Cortex of kidney (tissue), 1 donor: Measurements from ENCODE around the gene GPR173.

Experiments
- DNase-seq: peaks from one replicate; lab custom pipeline; 2025; lab: John Stamatoyannopoulos, UW

Gene GPR173, protein sequence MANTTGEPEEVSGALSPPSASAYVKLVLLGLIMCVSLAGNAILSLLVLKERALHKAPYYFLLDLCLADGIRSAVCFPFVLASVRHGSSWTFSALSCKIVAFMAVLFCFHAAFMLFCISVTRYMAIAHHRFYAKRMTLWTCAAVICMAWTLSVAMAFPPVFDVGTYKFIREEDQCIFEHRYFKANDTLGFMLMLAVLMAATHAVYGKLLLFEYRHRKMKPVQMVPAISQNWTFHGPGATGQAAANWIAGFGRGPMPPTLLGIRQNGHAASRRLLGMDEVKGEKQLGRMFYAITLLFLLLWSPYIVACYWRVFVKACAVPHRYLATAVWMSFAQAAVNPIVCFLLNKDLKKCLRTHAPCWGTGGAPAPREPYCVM

DNA sequence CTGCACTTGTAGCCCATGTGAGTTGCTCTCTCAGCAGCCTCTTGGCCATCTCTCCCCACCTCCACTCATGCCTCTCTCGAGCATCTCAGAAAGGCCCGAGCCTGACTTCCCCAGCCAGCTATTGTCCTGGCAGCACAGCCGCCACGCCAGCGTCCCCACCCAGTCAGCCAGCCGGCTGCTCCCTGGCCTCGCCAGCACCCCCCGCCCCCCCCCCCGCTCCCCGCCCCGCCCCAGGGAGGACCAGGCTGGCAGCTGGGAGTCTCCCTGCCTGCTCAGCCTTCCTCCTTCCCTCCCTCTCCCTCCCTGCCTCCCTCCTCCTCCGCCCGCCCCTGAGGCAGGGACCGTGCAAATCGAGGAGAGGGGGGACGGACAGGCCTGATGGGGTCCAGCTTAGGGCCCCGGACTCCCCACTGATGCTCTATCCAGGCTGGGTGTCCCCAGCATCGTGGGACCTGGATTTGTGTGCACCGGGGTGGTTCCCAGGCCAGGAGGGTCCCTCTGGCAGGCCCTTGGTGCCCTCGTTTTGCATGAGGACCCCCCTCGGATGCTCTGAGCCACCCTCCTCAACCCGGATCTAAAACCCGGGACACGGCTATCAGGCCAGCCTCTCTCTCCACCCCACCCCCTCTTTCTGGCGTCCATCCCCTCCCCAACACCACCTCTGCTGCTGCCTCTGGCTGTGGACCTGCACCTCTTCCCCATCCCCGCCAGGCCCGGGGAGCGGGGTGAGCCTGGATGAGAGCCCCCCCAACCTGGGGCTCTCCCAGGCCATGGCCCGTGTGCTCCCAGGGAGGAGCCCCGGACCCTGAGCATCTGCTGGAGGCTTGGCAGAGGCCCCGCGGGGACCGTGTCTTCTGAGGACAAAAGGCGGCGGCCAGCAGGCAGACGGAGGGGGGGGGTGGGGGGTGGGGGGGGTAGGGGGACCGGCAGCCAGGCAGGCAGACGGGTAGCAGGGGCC is at the start of gene GPR173:
TSS of gene GPR173 (plus strand) at position 621 of the 958 bp plus-strand sequence. CDS start 27,833 bp downstream, outside the sequence.
- DNase-seq, result no peak

DNA sequence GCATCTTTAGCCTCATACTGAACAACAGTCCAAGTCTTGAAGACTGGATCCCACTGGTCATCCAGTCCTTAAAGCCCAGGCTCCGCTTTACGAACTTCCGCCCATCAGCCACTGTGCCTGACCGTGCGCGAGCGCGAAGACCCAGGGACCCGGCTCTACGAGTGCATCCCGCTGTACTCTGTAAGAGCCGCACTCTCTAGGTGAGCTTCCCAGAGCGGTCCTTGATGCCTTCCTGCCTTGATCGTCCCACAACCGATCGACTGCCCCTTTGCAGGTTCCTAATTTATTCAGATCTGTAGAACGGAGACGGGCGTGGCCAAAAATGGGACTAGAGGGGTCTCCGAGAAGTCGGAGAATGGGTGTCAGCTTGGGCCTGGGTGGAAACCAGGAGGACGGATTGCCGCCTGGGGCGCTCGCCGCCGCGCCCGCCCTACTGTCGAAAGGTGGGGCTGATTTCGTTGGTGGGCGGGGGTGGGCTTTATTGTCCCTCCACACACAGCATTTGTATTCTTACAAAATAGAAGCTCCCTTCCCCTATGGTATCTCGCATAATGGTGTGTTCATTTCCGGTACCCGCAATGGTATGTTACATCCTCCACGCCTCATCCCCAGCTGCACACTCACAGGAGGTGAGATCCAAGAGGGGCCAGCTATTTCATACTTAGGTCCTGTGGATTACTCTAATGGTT is 48.0 kb upstream of the GPR173 start:
- no peak for DNase-seq

GRCh38 chrX:53001958-53002357 is 46.6 kb upstream of the GPR173 start:
- DNase-seq, result no peak

DNA sequence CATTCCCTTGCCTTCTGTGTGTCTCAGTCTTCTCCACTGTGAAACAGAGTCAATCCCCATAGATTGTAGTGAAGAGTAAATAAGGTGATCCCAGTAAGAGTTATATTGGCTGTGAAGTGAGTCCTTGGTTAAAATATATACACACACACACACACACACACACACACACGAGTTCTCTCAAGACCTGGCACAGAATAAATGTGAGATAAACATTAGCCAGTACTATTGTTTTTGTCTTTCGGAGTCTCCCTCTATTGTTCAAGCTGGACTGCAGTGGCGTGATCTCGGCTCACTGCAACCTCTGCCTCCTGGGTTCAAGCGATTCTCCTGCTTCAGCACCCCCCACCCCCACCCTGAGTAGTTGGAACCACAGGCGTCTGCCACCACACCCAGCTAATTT is 45.5 kb upstream of the GPR173 start:
- DNase-seq, result no peak

DNA sequence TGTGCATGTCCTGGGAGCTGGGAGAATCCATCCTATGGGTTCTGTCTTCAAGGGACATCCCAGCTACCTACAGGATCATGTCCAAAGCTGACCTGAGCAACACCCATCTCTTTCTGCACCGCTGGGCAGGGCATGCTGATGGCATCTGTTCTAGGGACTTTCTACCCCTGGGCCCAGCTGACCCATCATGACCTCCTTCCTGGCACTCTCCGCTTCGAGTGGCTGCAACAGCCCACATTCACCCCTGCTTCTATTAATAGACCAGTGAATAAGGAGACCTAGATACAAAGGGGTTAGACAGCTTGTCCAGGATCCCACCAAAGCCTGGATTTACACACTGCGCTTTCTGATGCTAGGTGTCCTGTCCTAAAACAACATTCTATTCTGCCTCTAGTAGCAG is 44.6 kb upstream of the GPR173 start:
- DNase-seq, result no peak

- DNase-seq, result no peak
Observed at GRCh38 chrX:53004811-53005210, 43.8 kb upstream of the GPR173 start.

DNA sequence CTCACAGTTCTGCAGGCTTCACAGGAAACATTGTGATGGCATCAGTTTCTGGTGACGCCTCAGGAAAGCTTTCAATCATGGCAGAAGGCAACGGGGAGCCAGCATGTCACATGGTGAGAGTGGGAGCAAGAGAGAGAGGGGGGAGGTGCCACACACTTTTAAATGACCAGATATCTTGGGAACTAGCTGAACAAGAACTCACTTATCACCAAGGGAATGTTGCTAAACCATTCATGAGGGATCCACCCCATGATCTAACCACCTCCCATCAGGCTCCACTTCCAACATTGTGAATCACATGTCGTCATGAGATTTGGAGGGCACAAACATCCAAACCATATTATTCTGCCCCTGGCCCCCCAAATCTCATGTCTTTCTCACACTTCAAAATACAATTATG is 43.3 kb upstream of the GPR173 start:
- DNase-seq, result no peak

- DNase-seq, result no peak
Observed at GRCh38 chrX:53009032-53009431, 39.6 kb upstream of the GPR173 start.

GRCh38 chrX:53013291-53013690 is 35.3 kb upstream of the GPR173 start:
- no peak for DNase-seq

GRCh38 chrX:53018627-53019026 is 30.0 kb upstream of the GPR173 start:
- no peak for DNase-seq

- no peak for DNase-seq
Observed at GRCh38 chrX:53022381-53022780, 26.2 kb upstream of the GPR173 start.

GRCh38 chrX:53028678-53029077 is 19.9 kb upstream of the GPR173 start:
- DNase-seq, result no peak

DNA sequence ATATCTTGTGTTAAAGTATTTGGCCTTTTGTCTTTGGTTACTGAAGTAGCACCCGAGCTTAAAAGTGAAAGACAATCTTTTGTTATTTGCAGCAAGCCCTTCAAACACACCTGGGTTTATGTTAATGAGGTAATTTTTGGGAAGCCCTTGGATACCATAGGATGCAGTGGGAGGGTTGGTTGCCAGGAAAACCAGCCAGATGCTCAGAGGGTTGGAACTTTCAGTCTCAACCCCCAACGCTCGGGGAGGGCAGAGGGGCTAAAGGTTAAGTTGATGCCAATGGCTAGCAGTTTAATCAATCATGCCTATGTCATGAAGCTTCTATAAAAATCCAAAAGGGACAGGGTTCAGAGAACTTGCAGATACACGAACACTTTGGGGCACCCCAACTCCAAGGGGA is 17.2 kb upstream of the GPR173 start:
- DNase-seq, result no peak

DNA sequence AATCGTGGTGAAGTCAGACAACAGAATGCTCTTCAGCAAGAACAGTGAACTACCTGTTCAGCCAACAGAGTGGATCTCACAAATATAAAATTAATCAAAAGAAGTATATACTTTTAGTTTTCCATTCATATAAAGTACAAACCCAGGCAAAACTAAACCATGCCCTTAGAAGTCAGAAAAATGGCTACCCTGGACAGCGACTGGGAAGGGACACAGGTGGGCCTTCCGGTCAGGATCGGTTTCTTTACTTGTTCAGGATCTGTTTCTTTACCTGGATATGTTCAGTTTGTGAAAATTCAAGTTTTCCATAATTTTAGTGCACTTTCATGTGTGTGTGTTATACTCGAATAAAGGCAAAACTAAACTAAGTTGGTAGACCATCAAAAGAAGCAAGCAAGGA is 12.4 kb upstream of the GPR173 start:
- DNase-seq, result no peak

GRCh38 chrX:53039236-53039635 is 9.4 kb upstream of the GPR173 start:
- no peak for DNase-seq

DNA sequence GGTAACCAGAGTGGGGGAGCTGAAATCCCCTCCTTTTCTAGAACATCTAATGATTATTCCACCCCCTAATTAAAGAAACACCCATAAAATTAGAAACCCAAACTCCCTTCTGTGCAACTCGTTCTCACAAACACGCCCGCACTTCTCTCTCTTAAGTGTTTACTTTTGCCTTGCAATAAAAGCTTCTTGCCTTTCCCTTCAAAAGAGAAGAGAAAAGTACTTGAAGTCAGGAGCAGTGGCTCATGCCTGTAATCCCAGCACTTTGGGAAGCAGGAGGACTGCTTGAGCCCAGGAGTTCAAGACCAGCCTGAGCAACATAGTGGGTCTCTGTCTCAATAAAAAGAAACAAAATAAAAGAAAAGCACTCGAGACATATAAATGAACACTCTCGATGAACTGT is 3.6 kb upstream of the GPR173 start:
- DNase-seq, result no peak

DNA sequence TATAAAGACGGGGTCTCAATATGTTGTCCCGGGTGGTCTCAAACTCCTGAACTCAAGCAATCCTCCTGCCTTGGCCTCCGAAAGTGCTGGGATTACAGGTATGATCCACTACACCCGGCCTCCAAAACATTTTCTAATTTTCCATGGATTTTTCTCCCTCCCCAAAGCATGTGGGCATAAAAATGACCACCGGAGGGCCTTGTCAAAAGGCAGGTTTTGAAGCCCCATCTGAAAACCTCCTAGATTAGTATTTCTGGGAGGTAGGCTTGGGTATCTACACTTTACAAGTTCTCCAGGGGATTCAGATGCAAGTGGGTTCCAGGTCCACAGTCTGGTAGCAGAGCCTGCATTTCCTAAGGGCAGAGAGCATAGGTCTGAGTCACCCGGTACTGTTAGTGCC is 1.4 kb upstream of the GPR173 start:
- no peak for DNase-seq

- no peak for DNase-seq
Observed at GRCh38 chrX:53049127-53049517, 533 bp downstream of the GPR173 start.

DNA sequence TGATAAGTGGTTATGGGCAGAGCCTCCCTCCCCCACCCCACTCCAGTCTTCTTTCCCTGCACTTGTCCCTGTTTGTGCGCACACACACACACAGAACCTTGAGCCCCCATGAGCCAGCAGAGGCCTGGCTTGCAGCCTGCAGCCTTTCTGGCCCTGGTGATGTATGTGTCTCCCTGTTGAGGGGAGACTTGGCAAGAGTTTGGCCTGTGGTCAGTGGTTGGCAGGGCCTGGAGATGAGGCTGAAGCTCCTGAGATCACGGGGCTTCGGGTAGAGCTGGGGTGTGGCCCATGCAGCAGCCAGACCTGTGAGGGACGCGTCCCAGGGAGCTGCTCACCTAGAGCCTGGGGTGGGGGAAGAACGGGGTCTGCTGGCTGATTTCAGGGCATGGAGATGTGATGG is 2.3 kb downstream of the GPR173 start:
- DNase-seq, result no peak

DNA sequence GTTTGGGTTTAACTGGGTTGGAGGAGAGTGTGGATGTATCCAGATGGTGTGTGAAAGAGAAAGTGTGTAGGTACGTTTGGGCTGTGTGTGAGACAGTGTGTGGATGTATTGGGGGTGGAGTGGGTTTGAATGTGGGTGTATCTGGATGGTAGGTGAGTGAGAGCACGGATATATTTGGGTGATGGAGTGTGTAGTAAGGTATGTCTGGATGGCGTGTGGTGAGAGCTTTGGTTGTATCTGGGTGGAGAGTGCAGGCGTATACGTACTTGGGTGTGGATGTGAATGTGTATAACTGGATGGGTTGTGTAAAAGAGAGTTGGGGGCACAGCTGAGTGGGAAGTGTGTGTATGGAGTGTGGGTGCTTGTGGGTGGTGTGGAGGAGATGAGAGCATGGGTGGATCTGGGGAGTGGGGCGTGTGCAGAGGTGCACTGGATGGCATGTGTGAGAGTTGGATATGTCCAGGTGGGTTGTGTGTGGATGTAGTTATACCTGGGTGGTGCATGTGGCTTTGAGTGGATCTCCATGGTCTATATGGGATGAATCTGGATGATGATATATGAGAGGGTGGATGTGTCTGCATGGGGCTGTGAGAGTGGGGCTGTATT is 6.8 kb downstream of the GPR173 start:
- DNase-seq, result no peak

GRCh38 chrX:53056292-53056691 is 7.7 kb downstream of the GPR173 start:
- no peak for DNase-seq

DNA sequence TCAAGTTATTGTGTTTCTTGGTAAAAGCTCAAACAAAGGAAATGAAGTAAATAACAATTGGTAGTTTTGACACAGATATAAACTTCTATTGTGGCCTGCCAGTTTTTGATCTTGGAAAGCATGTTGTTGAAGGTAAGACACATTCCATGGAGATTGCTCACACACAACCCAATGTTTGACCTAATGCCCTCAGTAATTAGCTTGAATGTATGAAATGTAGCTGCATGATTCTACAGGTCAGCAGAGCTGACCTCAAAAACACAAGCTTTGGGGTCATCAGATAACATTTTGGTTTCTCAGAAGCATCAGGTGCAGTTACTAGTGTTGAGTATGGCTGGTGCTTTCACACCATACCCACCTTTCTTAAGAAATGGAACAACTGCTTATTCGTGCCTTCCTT is 16.5 kb downstream of the GPR173 start:
- DNase-seq, result no peak
